GM10266 (cell line): ENCODE results near the gene TMPRSS12.
"Not testable (repeated sequence)": the region's sequence is repeated elsewhere in the genome, so short reads cannot be mapped to it uniquely, and the experiment has no call there.

Experiments
- DNase-seq: peaks from one replicate; pipeline ENCODE4 v3.0.0; 2012; ENCODE audit errors: extremely low spot score
- TF ChIP-seq, protein P1 (sequence below): IDR thresholded peaks from 2 replicates; pipeline ENCODE4 v1.5.1; 2012; ENCODE audit warnings: mild to moderate bottlenecking, low read depth; ENCODE audit not compliant: control insufficient read depth, insufficient read depth; ENCODE audit errors: missing control alignments

Gene TMPRSS12, protein sequence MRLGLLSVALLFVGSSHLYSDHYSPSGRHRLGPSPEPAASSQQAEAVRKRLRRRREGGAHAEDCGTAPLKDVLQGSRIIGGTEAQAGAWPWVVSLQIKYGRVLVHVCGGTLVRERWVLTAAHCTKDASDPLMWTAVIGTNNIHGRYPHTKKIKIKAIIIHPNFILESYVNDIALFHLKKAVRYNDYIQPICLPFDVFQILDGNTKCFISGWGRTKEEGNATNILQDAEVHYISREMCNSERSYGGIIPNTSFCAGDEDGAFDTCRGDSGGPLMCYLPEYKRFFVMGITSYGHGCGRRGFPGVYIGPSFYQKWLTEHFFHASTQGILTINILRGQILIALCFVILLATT

DNA sequence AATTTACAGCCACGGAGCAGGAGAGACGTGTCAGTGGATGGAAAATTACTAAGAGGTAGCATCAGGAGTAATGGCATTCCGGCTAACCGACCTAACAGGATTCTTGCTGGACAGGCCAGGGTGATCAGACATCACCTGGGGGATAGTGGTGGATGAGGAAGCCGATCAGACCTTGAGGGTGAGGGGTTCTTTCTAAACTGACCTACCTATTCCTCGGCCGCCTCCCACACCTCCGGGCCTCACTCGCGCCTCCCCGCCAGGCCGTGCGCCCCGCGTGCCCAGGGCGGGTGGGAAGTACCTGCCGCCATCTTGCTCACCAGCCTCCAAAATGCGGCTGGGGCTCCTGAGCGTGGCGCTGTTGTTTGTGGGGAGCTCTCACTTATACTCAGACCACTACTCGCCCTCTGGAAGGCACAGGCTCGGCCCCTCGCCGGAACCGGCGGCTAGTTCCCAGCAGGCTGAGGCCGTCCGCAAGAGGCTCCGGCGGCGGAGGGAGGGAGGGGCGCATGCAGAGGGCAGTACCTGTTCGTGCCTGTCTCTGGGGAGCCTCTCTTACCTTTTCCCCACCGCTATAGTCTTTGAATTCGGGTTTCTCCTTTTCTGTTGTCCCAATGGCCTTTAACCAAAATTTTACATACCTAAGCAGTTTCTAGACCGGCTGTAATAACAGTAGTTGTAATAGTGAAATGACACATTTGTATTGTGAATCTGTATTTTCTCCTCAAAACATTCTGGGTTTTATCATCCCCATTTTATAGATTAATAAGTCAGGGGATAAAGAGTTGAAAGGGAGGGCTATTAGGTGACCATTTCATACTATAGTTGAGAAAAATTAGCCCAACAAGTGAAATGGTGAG is at the start of gene TMPRSS12:
Gene TMPRSS12 (plus strand): TSS at position 290 of the 857 bp plus-strand sequence. CDS start 39 bp downstream, at position 329.
- DNase-seq, result no peak
- TF ChIP-seq, protein P1, sequence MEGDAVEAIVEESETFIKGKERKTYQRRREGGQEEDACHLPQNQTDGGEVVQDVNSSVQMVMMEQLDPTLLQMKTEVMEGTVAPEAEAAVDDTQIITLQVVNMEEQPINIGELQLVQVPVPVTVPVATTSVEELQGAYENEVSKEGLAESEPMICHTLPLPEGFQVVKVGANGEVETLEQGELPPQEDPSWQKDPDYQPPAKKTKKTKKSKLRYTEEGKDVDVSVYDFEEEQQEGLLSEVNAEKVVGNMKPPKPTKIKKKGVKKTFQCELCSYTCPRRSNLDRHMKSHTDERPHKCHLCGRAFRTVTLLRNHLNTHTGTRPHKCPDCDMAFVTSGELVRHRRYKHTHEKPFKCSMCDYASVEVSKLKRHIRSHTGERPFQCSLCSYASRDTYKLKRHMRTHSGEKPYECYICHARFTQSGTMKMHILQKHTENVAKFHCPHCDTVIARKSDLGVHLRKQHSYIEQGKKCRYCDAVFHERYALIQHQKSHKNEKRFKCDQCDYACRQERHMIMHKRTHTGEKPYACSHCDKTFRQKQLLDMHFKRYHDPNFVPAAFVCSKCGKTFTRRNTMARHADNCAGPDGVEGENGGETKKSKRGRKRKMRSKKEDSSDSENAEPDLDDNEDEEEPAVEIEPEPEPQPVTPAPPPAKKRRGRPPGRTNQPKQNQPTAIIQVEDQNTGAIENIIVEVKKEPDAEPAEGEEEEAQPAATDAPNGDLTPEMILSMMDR, result no peak

DNA sequence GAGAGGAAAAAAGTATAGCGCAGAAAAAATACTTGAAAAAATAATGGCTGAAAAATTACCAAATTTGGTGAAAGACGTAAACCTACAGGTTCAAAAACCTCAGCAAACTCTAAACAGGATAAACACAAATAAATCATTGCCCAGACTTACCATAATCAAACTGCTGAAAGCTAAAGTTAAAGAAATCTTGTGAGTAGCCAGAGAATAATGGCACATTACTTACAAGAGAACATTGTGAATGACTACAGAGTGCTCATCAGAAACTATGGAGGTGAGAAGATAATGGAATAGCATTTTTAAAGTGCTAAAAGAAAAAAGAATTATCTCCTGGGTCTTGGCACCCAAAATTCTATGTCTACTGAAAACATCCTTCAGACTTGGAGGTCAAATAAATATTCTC is 42.8 kb upstream of the TMPRSS12 start:
- DNase-seq, result no peak
- TF ChIP-seq, protein P1, result no peak

DNA sequence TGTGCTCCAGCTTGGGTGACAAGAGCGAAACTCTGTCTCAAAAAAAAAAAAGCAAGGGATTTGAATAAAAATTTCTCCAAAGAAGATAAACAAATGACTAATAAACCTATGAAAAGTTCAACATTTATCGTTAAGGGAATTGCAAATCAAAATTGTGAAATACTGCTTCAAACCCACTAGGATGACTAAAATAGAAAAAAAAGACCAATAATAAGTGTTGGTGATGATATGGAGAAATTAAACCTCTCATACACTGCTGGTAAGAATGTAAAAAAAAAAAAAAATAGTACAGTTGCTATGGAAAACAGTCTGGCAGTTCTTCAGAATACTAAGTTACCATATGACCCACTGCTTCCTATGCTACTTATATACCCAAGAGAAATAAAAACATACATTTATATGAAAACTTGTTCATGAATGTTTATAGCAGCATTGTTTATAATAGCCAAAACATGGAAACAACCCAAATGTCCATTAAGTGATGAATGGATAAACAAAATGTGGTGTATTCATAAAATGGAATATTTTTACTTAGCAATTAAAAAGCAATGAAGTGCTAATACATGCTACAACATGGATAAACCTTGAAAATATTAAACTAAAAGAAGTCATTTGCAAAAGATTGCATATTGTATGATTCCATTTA is 39.4 kb upstream of the TMPRSS12 start:
- TF ChIP-seq, protein P1, result no peak

DNA sequence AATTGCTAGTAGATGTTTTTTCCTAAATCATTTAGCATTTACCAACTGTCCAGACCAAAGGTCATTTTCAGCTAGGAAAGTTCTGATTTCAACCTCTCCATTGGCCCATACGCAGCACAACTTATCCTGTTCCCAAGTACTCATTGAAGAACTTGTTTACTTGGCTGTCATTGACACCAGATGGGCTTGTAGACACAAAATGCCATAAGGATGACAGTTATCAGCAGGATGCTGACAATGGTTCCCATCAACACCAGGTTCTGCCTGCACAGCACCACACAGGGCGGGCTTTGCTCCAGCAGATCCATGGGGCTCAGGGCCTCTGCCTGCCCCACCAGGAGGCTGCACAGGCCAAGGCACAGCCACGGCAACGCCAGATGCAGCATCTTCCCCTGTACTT is 36.5 kb upstream of the TMPRSS12 start:
- no peak for DNase-seq
- TF ChIP-seq, protein P1, result no peak

More for the DNA sequence above, 39.4 kb upstream of the TMPRSS12 start:
- DNase-seq, result no peak

DNA sequence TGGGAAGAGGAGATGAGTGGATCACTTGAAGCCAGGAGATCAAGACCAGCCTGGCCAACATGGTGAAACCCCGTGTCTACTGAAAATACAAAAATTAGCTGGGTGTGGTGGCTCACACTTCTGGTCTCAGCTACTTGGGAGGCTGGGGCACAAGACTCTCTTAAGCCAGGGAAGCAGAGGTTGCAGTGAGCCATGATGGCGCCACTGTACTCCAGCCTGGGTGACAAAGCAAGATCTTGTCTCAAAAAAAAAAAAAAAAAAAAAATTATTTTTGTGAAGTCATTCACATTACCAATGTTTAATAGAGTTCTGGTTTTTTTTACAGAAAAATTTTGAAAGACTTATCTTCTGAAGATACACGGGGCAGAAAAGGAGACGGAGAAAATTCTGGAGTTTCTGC is 33.6 kb upstream of the TMPRSS12 start:
- not testable (repeated sequence) for DNase-seq

DNA sequence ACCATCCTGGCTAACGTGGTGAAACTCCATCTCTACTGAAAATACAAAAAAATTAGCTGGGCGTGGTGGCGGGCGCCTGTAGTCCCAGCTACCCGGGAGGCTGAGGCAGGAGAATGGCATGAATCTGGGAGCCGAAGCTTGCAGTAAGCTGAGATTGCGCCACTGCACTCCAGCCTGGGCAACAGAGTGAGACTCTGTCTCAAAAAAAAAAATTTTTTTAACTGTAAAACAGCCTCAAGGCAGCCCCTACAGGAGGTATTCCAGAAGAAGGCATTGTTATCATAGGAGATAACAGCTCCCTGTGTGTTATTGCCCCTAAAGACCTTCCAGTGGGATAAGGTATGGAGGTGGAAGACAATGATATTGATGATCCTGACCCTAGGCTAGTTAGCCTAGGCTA is 27.8 kb upstream of the TMPRSS12 start:
- not testable (repeated sequence) for DNase-seq

DNA sequence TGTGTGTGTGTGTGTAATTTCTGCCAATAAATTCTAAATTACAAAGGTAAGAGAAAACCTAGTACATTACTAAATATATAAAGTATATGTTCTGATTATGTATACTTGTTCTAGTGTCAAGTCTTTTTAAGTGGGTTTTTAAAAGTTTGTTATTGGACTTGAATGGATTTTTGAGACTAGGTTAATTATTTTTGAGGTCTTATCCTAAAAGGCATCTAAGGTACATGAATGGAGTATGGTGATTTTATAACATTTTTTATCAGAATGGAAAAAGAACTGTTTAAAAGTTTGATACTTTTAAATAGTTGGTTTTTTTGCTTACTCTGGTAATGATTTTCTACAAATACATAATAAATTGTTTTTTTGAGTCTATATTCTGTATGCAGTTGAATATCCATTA is 22.5 kb upstream of the TMPRSS12 start:
- no peak for DNase-seq
- TF ChIP-seq, protein P1, result no peak

DNA sequence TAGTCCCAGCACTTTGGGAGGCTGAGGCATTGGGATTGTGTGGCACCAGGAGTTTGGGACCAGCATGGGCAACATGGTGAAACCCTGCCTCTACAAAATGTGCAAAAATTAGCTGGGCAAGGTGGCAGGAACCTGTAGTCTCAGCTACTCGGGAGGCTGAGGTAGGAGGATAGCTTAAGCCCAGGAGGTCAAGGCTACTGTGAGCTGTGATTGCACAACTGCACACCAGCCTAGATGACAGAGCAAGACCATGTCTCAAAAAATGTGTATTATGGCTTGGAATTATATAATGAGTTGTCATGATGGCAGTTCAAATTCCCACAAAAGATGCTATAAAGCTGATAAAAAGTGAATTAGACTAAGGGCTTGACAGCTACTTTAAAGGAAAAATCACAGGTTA is 20.6 kb upstream of the TMPRSS12 start:
- DNase-seq, result no peak
- TF ChIP-seq, protein P1, result no peak

DNA sequence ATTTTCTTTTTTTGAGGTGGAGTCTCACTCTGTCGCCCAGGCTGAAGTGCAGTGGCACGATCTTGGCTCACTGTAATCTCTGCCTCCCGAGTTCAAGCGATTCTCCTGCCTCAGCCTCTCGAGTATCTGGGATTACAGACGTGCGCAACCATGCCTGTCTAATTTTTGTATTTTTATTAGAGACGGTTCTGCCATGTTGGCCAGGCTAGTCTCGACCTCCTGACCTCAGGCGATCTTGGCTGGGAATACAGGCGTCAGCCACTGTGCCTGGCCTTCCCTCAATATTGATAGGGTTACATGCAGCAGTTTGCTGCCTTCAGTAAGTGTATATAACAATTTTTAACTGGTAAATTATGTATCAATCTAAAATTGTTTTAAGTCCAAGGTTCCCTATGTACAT is 19.0 kb upstream of the TMPRSS12 start:
- not testable (repeated sequence) for DNase-seq
